Type B pancreatic cell (in vitro differentiated cells): ENCODE results near the gene PRKAR2A. TPM values are rescaled to one million over a fixed set of nuclear protein-coding genes. Genes with fewer than 3 reads are reported as not detected.
"Not testable (repeated sequence)": the region's sequence is repeated elsewhere in the genome, so short reads cannot be mapped to it uniquely, and the experiment has no call there.

ENCODE experiments used
- DNase-seq: peaks from one replicate; pipeline ENCODE4 v3.0.0; 2021; ENCODE audit warnings: mixed read lengths; ENCODE audit not compliant: unreplicated experiment; ENCODE audit errors: extremely low spot score
- H3K27ac Mint-ChIP-seq: 2 replicates; pipeline ENCODE4 v1.8.0; 2021; ENCODE audit warnings: mild to moderate bottlenecking, mixed read lengths
- H3K27me3 Mint-ChIP-seq: 2 replicates; pipeline ENCODE4 v1.8.0; 2021; ENCODE audit warnings: mixed read lengths
- H3K36me3 Mint-ChIP-seq: 2 replicates; pipeline ENCODE4 v1.8.0; 2021; ENCODE audit warnings: mixed read lengths
- H3K4me1 Mint-ChIP-seq: one replicate; pipeline ENCODE4 v1.8.0; 2021; ENCODE audit warnings: mixed read lengths; ENCODE audit not compliant: unreplicated experiment
- H3K4me3 Mint-ChIP-seq: 2 replicates; pipeline ENCODE4 v1.8.0; 2021; ENCODE audit warnings: mild to moderate bottlenecking, mixed read lengths
- H3K9me3 Mint-ChIP-seq: 2 replicates; pipeline ENCODE4 v1.8.0; 2021; ENCODE audit warnings: mixed read lengths
- total RNA-seq: library from RNA; stranded (reverse); gene quantifications from 2 replicates; pipeline ENCODE4 v1.2.1, GENCODE V29; 2021; ENCODE audit warnings: low replicate concordance
- TF ChIP-seq, protein P1 (sequence below): fragments of 200-600 bp; sonication (generic); conservative IDR thresholded peaks from 2 replicates; pipeline ENCODE4 v1.5.0; 2021; ENCODE audit warnings: antibody characterized with exemption, mild to moderate bottlenecking

PRKAR2A gene
- total RNA-seq, 1 donor from 2014 or later: 44.1 TPM

DNA sequence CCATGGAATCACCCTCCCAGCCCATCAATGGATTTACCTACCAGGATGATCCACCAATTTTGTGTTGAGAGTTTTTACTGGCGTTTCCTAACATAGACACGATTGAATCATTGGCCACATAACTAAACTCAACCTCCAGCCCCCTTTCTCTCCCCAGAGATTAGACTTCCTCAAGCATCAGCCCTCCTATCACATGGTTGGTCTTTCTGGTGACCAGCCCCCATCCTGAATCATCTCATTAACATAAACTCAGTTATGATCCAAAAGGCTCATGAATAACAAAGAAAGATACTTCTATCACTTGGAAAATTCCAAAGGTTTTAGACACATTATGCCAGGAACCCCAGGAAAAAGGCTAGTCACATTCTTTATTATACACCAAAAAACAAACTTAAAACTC, 21.2 kb downstream of the PRKAR2A start:
- no peak overlapping the region for H3K27ac Mint-ChIP-seq

DNA sequence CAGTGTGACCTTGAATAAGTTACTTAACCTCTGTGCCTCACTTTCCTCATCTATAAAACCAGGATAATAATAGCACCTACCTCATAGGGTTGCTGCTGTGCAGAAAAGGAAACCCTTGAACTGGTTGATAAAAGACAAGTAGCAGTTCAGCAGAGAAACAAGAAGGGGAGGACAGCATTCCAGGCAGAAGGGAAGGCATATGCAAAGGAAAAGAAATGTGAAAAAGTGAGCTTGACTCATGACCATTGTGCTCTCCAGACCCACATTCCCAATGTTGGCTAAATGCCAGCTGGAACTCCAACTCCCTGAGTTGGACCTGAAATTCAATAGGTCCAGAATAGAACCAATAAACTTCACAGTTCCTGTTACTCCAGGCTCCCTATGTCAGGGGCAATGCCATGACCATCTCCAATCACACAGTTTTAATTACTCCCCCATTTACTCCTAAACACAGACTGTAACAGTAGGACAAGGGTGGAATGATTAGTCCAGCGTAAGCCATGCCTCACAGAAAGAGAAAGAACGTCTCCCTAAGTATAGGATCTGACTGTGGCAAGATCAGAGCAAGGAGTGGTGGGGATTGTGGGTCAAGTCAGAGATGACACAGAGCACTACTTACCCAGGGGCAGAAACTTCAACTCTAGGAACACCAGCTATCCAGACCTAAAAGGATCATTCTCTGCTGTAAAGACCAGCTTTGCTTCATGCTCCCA, 26.9 kb downstream of the PRKAR2A start:
- Mint-ChIP-seq H3K36me3 (no peaks in the 10 kb centered on the region), H3K27ac (no peak overlapping the region), H3K4me3 (no peak overlapping the region), H3K4me1 (no peaks in the 10 kb centered on the region), H3K9me3 (no peaks in the 10 kb centered on the region), H3K27me3 (no peaks in the 10 kb centered on the region)
- DNase-seq: no peak
- TF ChIP-seq, protein P1, sequence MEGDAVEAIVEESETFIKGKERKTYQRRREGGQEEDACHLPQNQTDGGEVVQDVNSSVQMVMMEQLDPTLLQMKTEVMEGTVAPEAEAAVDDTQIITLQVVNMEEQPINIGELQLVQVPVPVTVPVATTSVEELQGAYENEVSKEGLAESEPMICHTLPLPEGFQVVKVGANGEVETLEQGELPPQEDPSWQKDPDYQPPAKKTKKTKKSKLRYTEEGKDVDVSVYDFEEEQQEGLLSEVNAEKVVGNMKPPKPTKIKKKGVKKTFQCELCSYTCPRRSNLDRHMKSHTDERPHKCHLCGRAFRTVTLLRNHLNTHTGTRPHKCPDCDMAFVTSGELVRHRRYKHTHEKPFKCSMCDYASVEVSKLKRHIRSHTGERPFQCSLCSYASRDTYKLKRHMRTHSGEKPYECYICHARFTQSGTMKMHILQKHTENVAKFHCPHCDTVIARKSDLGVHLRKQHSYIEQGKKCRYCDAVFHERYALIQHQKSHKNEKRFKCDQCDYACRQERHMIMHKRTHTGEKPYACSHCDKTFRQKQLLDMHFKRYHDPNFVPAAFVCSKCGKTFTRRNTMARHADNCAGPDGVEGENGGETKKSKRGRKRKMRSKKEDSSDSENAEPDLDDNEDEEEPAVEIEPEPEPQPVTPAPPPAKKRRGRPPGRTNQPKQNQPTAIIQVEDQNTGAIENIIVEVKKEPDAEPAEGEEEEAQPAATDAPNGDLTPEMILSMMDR: no peak

More for the DNA sequence above, 21.2 kb downstream of the PRKAR2A start:
- Mint-ChIP-seq H3K4me3 (no peak overlapping the region), H3K36me3 (no peaks in the 10 kb centered on the region), H3K9me3 (no peaks in the 10 kb centered on the region), H3K27me3 (no peaks in the 10 kb centered on the region), H3K4me1 (no peaks in the 10 kb centered on the region)
- no peak for DNase-seq
- TF ChIP-seq, protein P1: no peak

DNA sequence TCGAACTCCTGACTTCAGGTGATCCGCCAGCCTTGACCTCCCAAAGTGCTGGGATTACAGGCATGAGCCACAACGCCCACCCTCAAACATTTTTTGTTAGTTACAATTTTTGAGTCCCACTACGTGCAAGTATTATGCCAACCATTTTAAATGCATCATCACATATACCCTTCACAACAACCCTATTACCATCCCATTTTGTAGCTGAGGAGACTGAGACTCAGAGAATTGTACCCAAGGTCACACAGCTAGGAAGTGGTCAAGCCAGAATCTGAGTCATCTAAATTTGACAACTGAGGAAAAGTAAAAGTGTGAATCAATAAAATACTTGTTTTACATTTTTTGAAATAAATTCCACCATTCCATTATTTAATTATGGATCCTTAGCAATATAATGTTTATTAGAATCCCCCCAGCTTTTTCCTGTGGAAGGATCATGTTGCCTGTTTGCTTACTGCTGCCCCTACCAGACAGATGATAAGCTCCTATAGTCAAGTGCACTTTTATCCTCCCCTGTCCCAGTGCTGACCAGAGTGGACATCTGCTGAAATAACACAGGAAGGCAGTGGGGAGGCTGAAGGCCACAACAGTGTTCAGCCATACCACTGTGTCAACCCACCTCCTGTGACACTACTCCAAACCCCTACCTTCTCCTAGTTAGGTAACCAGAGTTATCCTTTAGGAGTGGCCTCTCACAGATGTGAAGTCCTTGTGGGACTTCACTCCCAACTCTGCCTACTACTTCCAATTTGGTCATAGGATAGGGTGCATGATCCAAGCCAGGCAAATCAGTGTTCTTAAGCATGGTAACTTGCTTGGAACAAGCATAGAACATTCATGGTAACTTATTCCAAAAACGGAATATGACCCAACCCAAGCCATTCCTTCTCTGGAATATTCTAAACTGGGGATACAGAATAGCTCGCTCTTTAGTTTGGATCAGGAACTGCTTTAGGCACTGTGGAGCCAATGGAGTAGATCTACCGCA, 28.1 kb downstream of the PRKAR2A start:
- Mint-ChIP-seq H3K9me3 (no peaks in the 10 kb centered on the region), H3K27ac (no peak overlapping the region), H3K4me1 (no peaks in the 10 kb centered on the region), H3K27me3 (no peaks in the 10 kb centered on the region), H3K36me3 (no peaks in the 10 kb centered on the region), H3K4me3 (no peak overlapping the region)
- TF ChIP-seq, protein P1: no peak
- no peak for DNase-seq

DNA sequence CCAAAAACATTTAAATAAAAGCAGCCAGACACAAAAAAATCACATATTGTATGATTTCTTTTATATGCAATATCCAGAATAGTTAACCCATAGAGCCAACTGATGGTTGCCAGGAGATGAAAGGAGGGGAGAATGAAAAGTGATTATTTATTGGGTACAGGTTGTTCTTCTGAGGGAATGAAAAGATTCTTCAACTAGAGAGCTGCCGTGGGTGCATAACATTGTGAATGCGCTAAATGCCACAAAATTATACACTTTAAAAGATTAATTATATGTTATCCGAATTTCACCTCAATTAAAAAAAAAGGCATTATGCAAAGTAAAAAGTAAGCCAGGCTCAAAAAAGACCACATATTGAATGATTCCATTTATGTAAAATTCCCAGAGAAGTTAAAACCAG, 36.1 kb downstream of the PRKAR2A start:
- DNase-seq: no peak
- no peak overlapping the region for H3K27ac Mint-ChIP-seq
- H3K9me3 Mint-ChIP-seq: no peaks in the 10 kb centered on the region
- H3K4me3 Mint-ChIP-seq: no peak overlapping the region
- H3K27me3 Mint-ChIP-seq: no peaks in the 10 kb centered on the region
- TF ChIP-seq, protein P1: no peak
- H3K4me1 Mint-ChIP-seq: peaks cover 12% of the 10 kb centered on the region
- H3K36me3 Mint-ChIP-seq: peaks cover 3% of the 10 kb centered on the region

DNA sequence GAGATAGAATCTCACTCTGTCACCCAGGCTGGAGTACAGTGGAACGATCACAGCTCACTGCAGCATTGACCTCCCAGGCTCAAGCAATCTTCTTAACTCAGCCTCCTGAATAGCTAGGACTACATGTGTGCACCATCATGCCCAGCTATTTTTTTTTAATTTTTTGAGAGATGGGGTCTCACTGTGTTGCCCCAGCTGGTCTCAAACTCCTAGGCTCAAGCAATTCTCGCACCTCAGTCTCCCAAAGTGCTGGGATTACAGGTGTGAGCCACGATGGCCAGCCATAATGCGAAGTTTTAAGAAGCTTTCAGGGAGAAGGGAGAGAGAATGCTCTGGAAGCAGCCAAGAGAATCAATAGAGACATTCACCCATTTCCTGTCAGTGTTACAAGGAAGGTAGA, 42.7 kb downstream of the PRKAR2A start:
- DNase-seq: no peak
- Mint-ChIP-seq H3K9me3 (no peaks in the 10 kb centered on the region), H3K27ac (no peak overlapping the region), H3K36me3 (peaks cover 4% of the 10 kb centered on the region), H3K27me3 (no peaks in the 10 kb centered on the region), H3K4me3 (no peak overlapping the region), H3K4me1 (peaks cover 5% of the 10 kb centered on the region)
- TF ChIP-seq, protein P1: no peak

DNA sequence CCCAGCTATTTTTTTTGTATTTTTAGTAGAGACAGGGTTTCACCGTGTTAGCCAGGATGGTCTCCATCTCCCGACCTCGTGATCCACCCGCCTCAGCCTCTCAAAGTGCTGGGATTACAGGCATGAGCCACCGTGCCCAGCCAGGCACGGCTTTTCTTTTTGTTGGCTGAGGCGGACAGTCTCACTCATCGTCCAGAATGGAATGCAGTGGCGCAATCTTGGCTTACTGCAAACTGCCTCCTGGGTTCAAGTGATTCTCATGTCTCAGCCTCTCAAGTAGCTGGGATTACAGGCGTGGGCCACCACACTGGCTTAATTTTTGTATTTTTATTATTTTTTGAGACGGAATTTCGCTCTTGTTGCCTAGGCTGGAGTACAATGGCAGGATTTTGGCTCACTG, 46.8 kb downstream of the PRKAR2A start:
- H3K27me3 Mint-ChIP-seq, H3K4me3 Mint-ChIP-seq: not testable (repeated sequence)

More for the DNA sequence above, 46.8 kb downstream of the PRKAR2A start:
- not testable (repeated sequence) for H3K9me3 Mint-ChIP-seq, H3K36me3 Mint-ChIP-seq, DNase-seq, H3K4me1 Mint-ChIP-seq, H3K27ac Mint-ChIP-seq
